HCT116 (cell line): ENCODE data around the gene TOGARAM1. TPM values are rescaled to one million over a fixed set of nuclear protein-coding genes. Genes with fewer than 3 reads are reported as not detected.

Source experiments
- ATAC-seq: fragments of 200-7000 bp; cut with Tn5 transposase; 2 replicates; pipeline ENCODE4 v1.9.1; 2020; ENCODE audit warnings: mild to moderate bottlenecking, moderate library complexity
- BruUV-seq: library from RNA; stranded (reverse); fragments of 400-500 nt; replicated peaks from 2 replicates; lab custom pipeline; 2021; lab: Mats Ljungman, UMichigan
- CTCF ChIA-PET: fragments of 300-600 bp; sonication (Branson Sonifier 250); formaldehyde crosslinking; loops from one replicate; lab custom pipeline; 2021; ENCODE audit warnings: antibody characterized with exemption; lab: Charles Lee
- POLR2A ChIA-PET: fragments of 300-600, 350-600 bp; sonication (Branson Sonifier 250); formaldehyde crosslinking; loops from one replicate; lab custom pipeline; 2021; ENCODE audit warnings: antibody characterized with exemption; lab: Charles Lee
- RAD21 ChIA-PET, 2 experiments: fragments of 300-600 bp; sonication (Branson Sonifier 250); formaldehyde crosslinking; loops; one replicate each; lab custom pipeline; 2023; ENCODE audit warnings: low total read pairs in 2 of 2; ENCODE audit not compliant: uncharacterized antibody in 2 of 2, unreplicated experiment in 2 of 2, low non-redundant PET in 1 of 2; lab: Charles Lee
- DNase-seq: peaks from one replicate; pipeline ENCODE4 v3.0.0-alpha.2; 2010; ENCODE audit warnings: low read depth, low spot score
- H2AFZ ChIP-seq: fragments of 200-600 bp; shearing (Covaris generic), sonication (generic); 2 replicates; pipeline ENCODE4 v1.6.1; 2017; ENCODE audit warnings: low read depth, mixed run types, mixed read lengths, antibody characterized with exemption, low read length; ENCODE audit not compliant: poor library complexity, severe bottlenecking
- H3K27ac ChIP-seq: 2 replicates; pipeline ENCODE4 v1.5.1; 2012; ENCODE audit warnings: low read depth, low read length
- H3K27me3 ChIP-seq: fragments of 200-600 bp; sonication (generic); 2 replicates; pipeline ENCODE4 v1.6.1; 2016; ENCODE audit warnings: mixed run types, low read length, mixed read lengths; ENCODE audit not compliant: insufficient read depth
- H3K36me3 ChIP-seq, 2 experiments: fragments of 200-500 bp in 1 of 2; fragments of 200-600 bp in 1 of 2; sonication (Bioruptor generic) in 1 of 2; sonication (generic) in 1 of 2; 2 replicates each; pipeline versions ENCODE4 v1.5.1 to v1.6.1; 2014 to 2016; ENCODE audit warnings: low read length in 2 of 2, inconsistent platforms in 1 of 2, mixed read lengths in 1 of 2, mixed run types in 1 of 2; ENCODE audit not compliant: insufficient read depth in 2 of 2, control insufficient read depth in 1 of 2
- H3K4me1 ChIP-seq, 2 experiments: fragments of 200-600 bp in 1 of 2; sonication (generic) in 1 of 2; 2 replicates each; pipeline versions ENCODE4 v1.5.1 to v1.6.1; 2012 to 2017; ENCODE audit warnings: low read length in 2 of 2, inconsistent platforms in 1 of 2, mild to moderate bottlenecking in 1 of 2, mixed read lengths in 1 of 2, mixed run types in 1 of 2, moderate library complexity in 1 of 2; ENCODE audit not compliant: insufficient read depth in 2 of 2, control insufficient read depth in 1 of 2
- H3K4me2 ChIP-seq: fragments of 200-600 bp; sonication (generic); 2 replicates; pipeline ENCODE4 v1.6.1; 2017; ENCODE audit warnings: mixed run types, low read length, mixed read lengths
- H3K4me3 ChIP-seq, 2 experiments: fragments of 200-600 bp in 1 of 2; sonication (generic) in 1 of 2; replicated peaks in 1 of 2; 2 replicates each; pipeline ENCODE4 v1.5.1; 2011 to 2016; ENCODE audit warnings: low read length in 2 of 2, control low read depth in 1 of 2, low read depth in 1 of 2, mild to moderate bottlenecking in 1 of 2, mixed read lengths in 1 of 2, mixed run types in 1 of 2
- H3K79me2 ChIP-seq: fragments of 200-600 bp; sonication (generic); 2 replicates; pipeline ENCODE4 v1.6.1; 2017; ENCODE audit warnings: mild to moderate bottlenecking, mixed run types, low read length, moderate library complexity, mixed read lengths; ENCODE audit not compliant: insufficient read depth
- H3K9ac ChIP-seq: fragments of 200-600 bp; sonication (generic); 2 replicates; pipeline ENCODE4 v1.6.1; 2016; ENCODE audit warnings: low read length, mixed read lengths
- H3K9me2 ChIP-seq: fragments of 200-600 bp; sonication (generic), shearing (Covaris generic); 2 replicates; pipeline ENCODE4 v1.6.1; 2017; ENCODE audit warnings: mixed run types, mild to moderate bottlenecking, moderate library complexity; ENCODE audit not compliant: insufficient read depth
- H3K9me3 ChIP-seq, 2 experiments: fragments of 200-500 bp in 1 of 2; fragments of 200-600 bp in 1 of 2; sonication (Bioruptor generic) in 1 of 2; sonication (generic) in 1 of 2; 2 replicates each; pipeline ENCODE4 v1.6.1; 2014 to 2017; ENCODE audit warnings: low read length in 2 of 2, mixed read lengths in 2 of 2, inconsistent platforms in 1 of 2, low read depth in 1 of 2, mild to moderate bottlenecking in 1 of 2, mixed run types in 1 of 2, moderate library complexity in 1 of 2; ENCODE audit not compliant: control insufficient read depth in 1 of 2, insufficient read depth in 1 of 2
- H4K20me1 ChIP-seq: fragments of 200-600 bp; sonication (generic), shearing (Covaris generic); 2 replicates; pipeline ENCODE4 v1.6.1; 2017; ENCODE audit warnings: mixed run types, mild to moderate bottlenecking, moderate library complexity; ENCODE audit not compliant: insufficient read depth
- ATF3 ChIP-seq: IDR thresholded peaks from 2 replicates; pipeline ENCODE4 v1.6.1; 2012
- CBX3 ChIP-seq: IDR thresholded peaks from 2 replicates; pipeline ENCODE4 v1.6.1; 2012; ENCODE audit warnings: low read depth
- CTCF ChIP-seq, 3 experiments: fragments of 200-600 bp in 1 of 3; sonication (generic) in 1 of 3; IDR thresholded peaks in 2 of 3; conservative IDR thresholded peaks in 1 of 3; 2 replicates each; pipeline ENCODE4 v1.5.1; 2012 to 2017; ENCODE audit warnings: low read depth in 2 of 3, low read length in 2 of 3, antibody characterized with exemption in 1 of 3, borderline replicate concordance in 1 of 3, control low read depth in 1 of 3, mild to moderate bottlenecking in 1 of 3, mixed read lengths in 1 of 3, mixed run types in 1 of 3, moderate library complexity in 1 of 3; ENCODE audit not compliant: insufficient read depth in 1 of 3
- ELF1 ChIP-seq: IDR thresholded peaks from 2 replicates; pipeline ENCODE4 v1.6.1; 2012; ENCODE audit warnings: low read depth, borderline replicate concordance
- EZH2 ChIP-seq: fragments of 200-600 bp; sonication (generic); IDR thresholded peaks from 2 replicates; pipeline ENCODE4 v1.6.1; 2017; ENCODE audit warnings: antibody characterized with exemption, mixed run types
- EZH2phosphoT487 ChIP-seq: fragments of 200-600 bp; IDR thresholded peaks from 2 replicates; pipeline ENCODE4 v1.6.1; 2018; ENCODE audit warnings: antibody characterized with exemption, borderline replicate concordance
- FOSL1 ChIP-seq: IDR thresholded peaks from 2 replicates; pipeline ENCODE4 v1.6.1; 2012; ENCODE audit warnings: low read depth
- POLR2A ChIP-seq: IDR thresholded peaks from 2 replicates; pipeline ENCODE4 v1.7.0; 2011; ENCODE audit warnings: borderline replicate concordance; ENCODE audit not compliant: insufficient read depth, insufficient read length; ENCODE audit errors: extremely low read depth
- POLR2AphosphoS5 ChIP-seq: IDR thresholded peaks from 2 replicates; pipeline ENCODE4 v1.6.1; 2011; ENCODE audit warnings: mild to moderate bottlenecking, low read depth, low read length, moderate library complexity
- RAD21 ChIP-seq: IDR thresholded peaks from 2 replicates; pipeline ENCODE4 v1.6.1; 2012; ENCODE audit warnings: low read depth, mild to moderate bottlenecking
- REST ChIP-seq: IDR thresholded peaks from 2 replicates; pipeline ENCODE4 v1.6.1; 2012; ENCODE audit warnings: low read depth
- SIN3A ChIP-seq: IDR thresholded peaks from 2 replicates; pipeline ENCODE4 v1.6.1; 2012; ENCODE audit warnings: low read depth
- SP1 ChIP-seq: IDR thresholded peaks from 2 replicates; pipeline ENCODE4 v1.6.1; 2012; ENCODE audit warnings: low read depth
- SRF ChIP-seq: IDR thresholded peaks from 2 replicates; pipeline ENCODE4 v1.6.1; 2012; ENCODE audit warnings: low read depth
- TCF7L2 ChIP-seq: IDR thresholded peaks from 2 replicates; pipeline ENCODE4 v1.7.0; 2011; ENCODE audit warnings: borderline replicate concordance, inconsistent platforms; ENCODE audit not compliant: insufficient read depth, insufficient read length; ENCODE audit errors: extremely low read depth
- YY1 ChIP-seq: IDR thresholded peaks from 2 replicates; pipeline ENCODE4 v1.6.1; 2011; ENCODE audit warnings: low read length, low read depth, moderate library complexity, mild to moderate bottlenecking; ENCODE audit not compliant: insufficient replicate concordance; ENCODE audit errors: extremely low read depth
- ZBTB33 ChIP-seq: IDR thresholded peaks from 2 replicates; pipeline ENCODE4 v1.6.1; 2011; ENCODE audit warnings: mild to moderate bottlenecking, low read length, moderate library complexity; ENCODE audit not compliant: insufficient replicate concordance; ENCODE audit errors: extremely low read depth
- ZFX ChIP-seq: fragments of 450-650 bp; IDR thresholded peaks from 2 replicates; pipeline ENCODE4 v1.6.1; 2017
- ZNF274 ChIP-seq: fragments of 200-500 bp; sonication (Bioruptor generic); IDR thresholded peaks from 2 replicates; pipeline ENCODE4 v1.6.1; 2014; ENCODE audit warnings: mild to moderate bottlenecking, low read depth, low read length, inconsistent platforms
- intact Hi-C: fragments of 100-400 bp; cut with micrococcal nuclease; formaldehyde crosslinking; loops from 2 replicates; pipeline ENCODE4 v1.10.0; 2022
- total RNA-seq: library from RNA; stranded (reverse); gene quantifications from one replicate; pipeline ENCODE4 v1.2.1, GENCODE V29; 2021; ENCODE audit not compliant: unreplicated experiment

Gene TOGARAM1
- total RNA-seq, 1 experiment from 2014 or later: 1.9 TPM

GRCh38 chr14:45068396-45068795, 106.4 kb downstream of the TOGARAM1 start:
- POLR2A ChIA-PET: no interaction called here
- Histone ChIP-seq H3K4me1 (no peaks in the 10 kb centered on the region), H3K79me2 (no peaks in the 10 kb centered on the region), H4K20me1 (no peaks in the 10 kb centered on the region), H3K4me3 (no peak overlapping the region), H3K9me3 (no peaks in the 10 kb centered on the region), H3K27me3 (no peaks in the 10 kb centered on the region), H3K36me3 (no peaks in the 10 kb centered on the region), H2AFZ (no peak overlapping the region), H3K9me2 (no peaks in the 10 kb centered on the region), H3K4me2 (no peak overlapping the region), H3K9ac (no peak overlapping the region)
- DNase-seq (no peak), ATAC-seq (no peak)
- CTCF ChIA-PET: no interaction called here
- RAD21 ChIA-PET: no interaction called here
- intact Hi-C loops: no loop called here
- no TSS peak for BruUV-seq
- TF ChIP-seq EZH2phosphoT487 (no peak), ATF3 (no peak), SIN3A (no peak), SRF (no peak), POLR2AphosphoS5 (no peak), RAD21 (no peak), POLR2A (no peak), CBX3 (no peak), ZBTB33 (no peak), FOSL1 (no peak), CTCF (IDR thresholded peaks at IDR 0.05 in 2 of 3, conservative IDR thresholded peaks at IDR 0.05 in 1 of 3; ENCODE audit: borderline replicate concordance in 1 of 3, insufficient read depth in 1 of 3, low read depth in 2 of 3, low read length in 2 of 3) (no peak), SP1 (no peak), ELF1 (no peak), EZH2 (no peak), TCF7L2 (no peak), YY1 (no peak), ZFX (no peak), REST (no peak), ZNF274 (no peak)
- TF ChIP-seq, all 23 proteins: peak for 0
- H3K27ac ChIP-seq: no peak overlapping the region
